ENCODE data around the gene ATXN1. TPM values are rescaled to one million over a fixed set of nuclear protein-coding genes. Genes with fewer than 3 reads are reported as not detected.

ATXN1 gene
- total and polyA plus RNA-seq, 7 experiments from 2014 or later, result 1.5 to 82.7 (median 42.4) TPM

- POLR2A ChIA-PET, result no interaction called here
- Histone ChIP-seq H3K36me3 (ENCODE audit: control insufficient read depth in 2 of 3, insufficient read depth in 3 of 3, low read length in 3 of 3) (peaks cover 0 to 10% (median 0%) of the 10 kb centered on the region in 3 experiments), H3K4me3 (ENCODE audit: low read length) (no peak overlapping the region), H3K27me3 (ENCODE audit: control insufficient read depth in 2 of 2, insufficient read depth in 2 of 2, low read length in 2 of 2) (no peaks in the 10 kb centered on the region), H3K4me1 (ENCODE audit: control insufficient read depth in 2 of 2, insufficient read depth in 2 of 2, low read length in 2 of 2) (peaks cover 29 to 31% of the 10 kb centered on the region in 2 donors), H3K9me3 (ENCODE audit: control insufficient read depth in 2 of 3, low read length in 3 of 3) (no peaks in the 10 kb centered on the region), H3K27ac (ENCODE audit: low read depth, low read length) (no peak overlapping the region)
- no peaks in the 10 kb centered on the region for H3K9me3 Mint-ChIP-seq
- H3K4me3 Mint-ChIP-seq, result no peak overlapping the region
- ATAC-seq (no peak), DNase-seq (no peak)
- no peaks in the 10 kb centered on the region for H3K27me3 Mint-ChIP-seq
- intact Hi-C loops (cut with micrococcal nuclease), result no loop called here
- no peak overlapping the region for H3K27ac Mint-ChIP-seq
- peaks cover 0 to 26% (median 14%) of the 10 kb centered on the region in 5 donors for H3K36me3 Mint-ChIP-seq
- CTCF ChIA-PET, result no interaction called here
- peaks cover 16 to 41% (median 33%) of the 10 kb centered on the region in 7 donors for H3K4me1 Mint-ChIP-seq
Observed at GRCh38 chr6:16326531-16326930, 434.7 kb downstream of the ATXN1 start.

- Histone ChIP-seq H3K4me3 (ENCODE audit: low read length) (no peak overlapping the region), H3K27me3 (ENCODE audit: control insufficient read depth in 2 of 2, insufficient read depth in 2 of 2, low read length in 2 of 2) (no peaks in the 10 kb centered on the region), H3K27ac (ENCODE audit: low read depth, low read length) (no peak overlapping the region), H3K9me3 (ENCODE audit: control insufficient read depth in 2 of 3, low read length in 3 of 3) (no peaks in the 10 kb centered on the region), H3K36me3 (ENCODE audit: control insufficient read depth in 2 of 3, insufficient read depth in 3 of 3, low read length in 3 of 3) (peaks cover 0 to 10% (median 0%) of the 10 kb centered on the region in 3 experiments), H3K4me1 (ENCODE audit: control insufficient read depth in 2 of 2, insufficient read depth in 2 of 2, low read length in 2 of 2) (peaks cover 41 to 44% of the 10 kb centered on the region in 2 donors)
- DNase-seq, result no peak
- Mint-ChIP-seq H3K36me3 (peaks cover 0 to 29% (median 14%) of the 10 kb centered on the region in 5 donors), H3K9me3 (no peaks in the 10 kb centered on the region), H3K4me1 (peaks cover 23 to 56% (median 51%) of the 10 kb centered on the region in 7 donors), H3K4me3 (peak overlapping the region in 1 of 10 donors; percentile 4), H3K27me3 (no peaks in the 10 kb centered on the region), H3K27ac (peak overlapping the region in 8 of 9 donors; percentile 30 to 95 (median 66))
- POLR2A ChIA-PET, result interaction anchor here (0.8 kb wide), 1 partner anchor 23 kb away, joined by 5 read pairs; no protein-coding TSS in a partner anchor
- intact Hi-C loops (cut with micrococcal nuclease), result loop anchor here (5.0 kb wide), 7 partner anchors 87 to 1938 kb away; partner anchors contain the start of genes DEK (in 2 of the 2), FAM8A1 (in 1 of the 2), GMPR (in 1 of the 2) and JARID2 (in 1 of the 2)
- ATAC-seq, result no peak
- CTCF ChIA-PET, result interaction anchor here (0.6 to 3.2 kb wide), 5 partner anchors 8 to 501 kb away, joined by 3 to 25 read pairs (median 3); no protein-coding TSS in a partner anchor
Observed at GRCh38 chr6:16324606-16325225, 436.5 kb downstream of the ATXN1 start.

- peak overlapping the region in 6 of 9 donors; percentile 60 to 95 (median 82) for H3K27ac Mint-ChIP-seq
- ATAC-seq, result no peak
- H3K4me3 Mint-ChIP-seq, result no peak overlapping the region
- peak overlapping the region; percentile 76 for H3K27ac ChIP-seq (ENCODE audit: low read depth, low read length)
- peaks cover 27 to 62% (median 56%) of the 10 kb centered on the region in 7 donors for H3K4me1 Mint-ChIP-seq
- CTCF ChIA-PET, result interaction anchor here (0.6 to 3.2 kb wide), 5 partner anchors 8 to 502 kb away, joined by 3 to 25 read pairs (median 3); no protein-coding TSS in a partner anchor
- H3K36me3 ChIP-seq (ENCODE audit: control insufficient read depth in 2 of 3, insufficient read depth in 3 of 3, low read length in 3 of 3), result peaks cover 0 to 10% (median 0%) of the 10 kb centered on the region in 3 experiments
- intact Hi-C loops (cut with micrococcal nuclease), result loop anchor here (5.0 kb wide), 7 partner anchors 87 to 1938 kb away; partner anchors contain the start of genes DEK (in 2 of the 2), FAM8A1 (in 1 of the 2), GMPR (in 1 of the 2) and JARID2 (in 1 of the 2)
- POLR2A ChIA-PET, result interaction anchor here (0.8 to 2.0 kb wide), 2 partner anchors 23 to 438 kb away, joined by 5 to 7 read pairs; partner anchors contain the start of gene ATXN1
- no peaks in the 10 kb centered on the region for H3K27me3 ChIP-seq (ENCODE audit: control insufficient read depth in 2 of 2, insufficient read depth in 2 of 2, low read length in 2 of 2)
- no peak overlapping the region for H3K4me3 ChIP-seq (ENCODE audit: low read length)
- H3K36me3 Mint-ChIP-seq, result peaks cover 0 to 29% (median 10%) of the 10 kb centered on the region in 5 donors
- no peaks in the 10 kb centered on the region for H3K9me3 ChIP-seq (ENCODE audit: control insufficient read depth in 2 of 3, low read length in 3 of 3)
- peaks cover 46 to 47% of the 10 kb centered on the region in 2 donors for H3K4me1 ChIP-seq (ENCODE audit: control insufficient read depth in 2 of 2, insufficient read depth in 2 of 2, low read length in 2 of 2)
- DNase-seq, result no peak
- peaks cover 0 to under 1% (median 0%) of the 10 kb centered on the region in 11 donors for H3K9me3 Mint-ChIP-seq
- H3K27me3 Mint-ChIP-seq, result no peaks in the 10 kb centered on the region
Observed at GRCh38 chr6:16324184-16324583, 437.1 kb downstream of the ATXN1 start.

- Histone ChIP-seq H3K36me3 (ENCODE audit: control insufficient read depth in 2 of 3, insufficient read depth in 3 of 3, low read length in 3 of 3) (peaks cover 0 to 10% (median 0%) of the 10 kb centered on the region in 3 experiments), H3K27me3 (ENCODE audit: control insufficient read depth in 2 of 2, insufficient read depth in 2 of 2, low read length in 2 of 2) (no peaks in the 10 kb centered on the region), H3K27ac (ENCODE audit: low read depth, low read length) (peak overlapping the region; percentile 76), H3K4me1 (ENCODE audit: control insufficient read depth in 2 of 2, insufficient read depth in 2 of 2, low read length in 2 of 2) (peaks cover 58 to 61% of the 10 kb centered on the region in 2 donors), H3K4me3 (ENCODE audit: low read length) (no peak overlapping the region), H3K9me3 (ENCODE audit: control insufficient read depth in 2 of 3, low read length in 3 of 3) (no peaks in the 10 kb centered on the region)
- peaks cover 0 to 2% (median 0%) of the 10 kb centered on the region in 11 donors for H3K9me3 Mint-ChIP-seq
- ATAC-seq (peak; percentile 86), DNase-seq (peak; percentile 40 to 94 (median 84))
- H3K4me1 Mint-ChIP-seq, result peaks cover 39 to 75% (median 70%) of the 10 kb centered on the region in 7 donors
- H3K27me3 Mint-ChIP-seq, result no peaks in the 10 kb centered on the region
- H3K4me3 Mint-ChIP-seq, result peak overlapping the region; percentile 32 to 82 (median 60)
- peak overlapping the region; percentile 91 to 99 (median 96) for H3K27ac Mint-ChIP-seq
- intact Hi-C loops (cut with micrococcal nuclease), result loop anchor here (1.0 to 5.0 kb wide), 11 partner anchors 85 to 1940 kb away; partner anchors contain the start of genes DEK (in 2 of the 2), ATXN1 (in 1 of the 2), FAM8A1 (in 1 of the 2) and GMPR (in 1 of the 2)
- CTCF ChIA-PET, result interaction anchor here (0.6 to 3.2 kb wide), 4 partner anchors 9 to 439 kb away, joined by 3 to 25 read pairs (median 4); partner anchors contain the start of gene ATXN1
- POLR2A ChIA-PET, result interaction anchor here (0.7 to 2.0 kb wide), 4 partner anchors 9 to 439 kb away, joined by 3 to 7 read pairs (median 4); partner anchors contain the start of genes ATXN1 and GMPR
- peaks cover 0 to 29% (median 9%) of the 10 kb centered on the region in 5 donors for H3K36me3 Mint-ChIP-seq
Observed at GRCh38 chr6:16322666-16323312, 438.5 kb downstream of the ATXN1 start.

- no peak for DNase-seq
- H3K4me3 ChIP-seq (ENCODE audit: low read length), result no peak overlapping the region
- H3K36me3 ChIP-seq (ENCODE audit: control insufficient read depth in 2 of 3, insufficient read depth in 3 of 3, low read length in 3 of 3), result peaks cover 0 to 6% (median 0%) of the 10 kb centered on the region in 3 experiments
- H3K27me3 Mint-ChIP-seq, result no peaks in the 10 kb centered on the region
- H3K4me1 ChIP-seq (ENCODE audit: control insufficient read depth in 2 of 2, insufficient read depth in 2 of 2, low read length in 2 of 2), result peaks cover 58 to 70% of the 10 kb centered on the region in 2 donors
- H3K27ac Mint-ChIP-seq, result peak overlapping the region; percentile 91 to 99 (median 96)
- ATAC-seq, result no peak
- peaks cover 0 to 29% (median 8%) of the 10 kb centered on the region in 5 donors for H3K36me3 Mint-ChIP-seq
- CTCF ChIA-PET, result interaction anchor here (1.2 to 3.2 kb wide), 2 partner anchors 10 to 14 kb away, joined by 3 to 25 read pairs; no protein-coding TSS in a partner anchor
- H3K9me3 Mint-ChIP-seq, result peaks cover 0 to 2% (median 0%) of the 10 kb centered on the region in 11 donors
- no peaks in the 10 kb centered on the region for H3K9me3 ChIP-seq (ENCODE audit: control insufficient read depth in 2 of 3, low read length in 3 of 3)
- peaks cover 41 to 81% (median 76%) of the 10 kb centered on the region in 7 donors for H3K4me1 Mint-ChIP-seq
- peak overlapping the region; percentile 76 for H3K27ac ChIP-seq (ENCODE audit: low read depth, low read length)
- intact Hi-C loops (cut with micrococcal nuclease), result loop anchor here (1.0 to 5.0 kb wide), 12 partner anchors 85 to 1940 kb away; partner anchors contain the start of genes DEK (in 2 of the 2), NUP153 (in 2 of the 2), ATXN1 (in 1 of the 2) and FAM8A1 (in 1 of the 2)
- POLR2A ChIA-PET, result interaction anchor here (1.3 kb wide), 1 partner anchor 83 kb away, joined by 3 read pairs; the partner anchor contains the start of gene GMPR
- peak overlapping the region in 4 of 10 donors; percentile 23 to 76 (median 46) for H3K4me3 Mint-ChIP-seq
- H3K27me3 ChIP-seq (ENCODE audit: control insufficient read depth in 2 of 2, insufficient read depth in 2 of 2, low read length in 2 of 2), result no peaks in the 10 kb centered on the region
Observed at GRCh38 chr6:16321826-16322225, 439.4 kb downstream of the ATXN1 start.
